NCI-H524 (cell line): Measurements from ENCODE around the gene MEIS2.

Experiments used
- DNase-seq, 2 experiments: peaks; one replicate each; lab custom pipeline; 2025; lab: John Stamatoyannopoulos, UW

Gene MEIS2

GRCh38 chr15:37098468-37099318, 1.7 kb downstream of the MEIS2 start:
- peak; percentile 27 to 67 for DNase-seq

- DNase-seq = peak in 1 of 2 experiments; percentile 9
Observed at GRCh38 chr15:37097144-37097919, 3.0 kb downstream of the MEIS2 start.

- no peak for DNase-seq
Observed at GRCh38 chr15:37096558-37097143, 3.7 kb downstream of the MEIS2 start.

- no peak for DNase-seq
Observed at GRCh38 chr15:37095770-37096557, 4.4 kb downstream of the MEIS2 start.

- no peak for DNase-seq
Observed at GRCh38 chr15:37094915-37095711, 5.2 kb downstream of the MEIS2 start.

- no peak for DNase-seq
Observed at GRCh38 chr15:37094333-37094914, 5.9 kb downstream of the MEIS2 start.

- no peak for DNase-seq
Observed at GRCh38 chr15:37093480-37094332, 6.6 kb downstream of the MEIS2 start.

- DNase-seq = no peak
Observed at GRCh38 chr15:37090543-37091175, 9.7 kb downstream of the MEIS2 start.

- no peak for DNase-seq
Observed at GRCh38 chr15:37088436-37088835, 11.9 kb downstream of the MEIS2 start.

- no peak for DNase-seq
Observed at GRCh38 chr15:37087131-37087588, 13.2 kb downstream of the MEIS2 start.

GRCh38 chr15:37086521-37086920, 13.8 kb downstream of the MEIS2 start:
- DNase-seq = no peak

GRCh38 chr15:37086120-37086519, 14.2 kb downstream of the MEIS2 start:
- DNase-seq = no peak

- no peak for DNase-seq
Observed at GRCh38 chr15:37084602-37085001, 15.7 kb downstream of the MEIS2 start.

GRCh38 chr15:37083610-37084009, 16.7 kb downstream of the MEIS2 start:
- DNase-seq = no peak

- no peak for DNase-seq
Observed at GRCh38 chr15:37081983-37082382, 18.4 kb downstream of the MEIS2 start.

GRCh38 chr15:37080261-37080921, 20.0 kb downstream of the MEIS2 start:
- no peak for DNase-seq

- DNase-seq = no peak
Observed at GRCh38 chr15:37079726-37080125, 20.6 kb downstream of the MEIS2 start.

- DNase-seq = no peak
Observed at GRCh38 chr15:37078566-37078965, 21.8 kb downstream of the MEIS2 start.
